SK-N-SH (cell line): ENCODE measurements around the gene COL5A1. TPM values are rescaled to one million over a fixed set of nuclear protein-coding genes. Genes with fewer than 3 reads are reported as not detected.

Experiments
- CTCF ChIA-PET: fragments of 300-600, 350-600 bp; formaldehyde crosslinking; extraction: SDS; loops from one replicate; lab custom pipeline; 2021; lab: Yijun Ruan, JAX
- POLR2A ChIA-PET: fragments of 350-600 bp; sonication (Branson Sonifier 250); formaldehyde crosslinking; extraction: SDS; loops from one replicate; lab custom pipeline; 2020; ENCODE audit warnings: antibody characterized with exemption, inconsistent platforms; lab: Yijun Ruan, JAX
- DNase-seq: peaks from one replicate; pipeline ENCODE4 v3.0.0; 2012
- H2AFZ ChIP-seq: fragments of 200-600 bp; sonication (generic); 2 replicates; pipeline ENCODE4 v1.8.1; 2016; ENCODE audit warnings: antibody characterized with exemption, mild to moderate bottlenecking, low read depth
- H3F3A ChIP-seq: fragments of 200-600 bp; sonication (generic); replicated peaks from 2 replicates; pipeline ENCODE3; 2016; ENCODE audit warnings: antibody characterized with exemption, mild to moderate bottlenecking; ENCODE audit not compliant: insufficient read depth
- H3K27ac ChIP-seq, 2 experiments: fragments of 200-500 bp in 1 of 2; fragments of 200-600 bp in 1 of 2; sonication (Bioruptor generic) in 1 of 2; sonication (generic), shearing (Covaris generic) in 1 of 2; 2 replicates each; pipeline versions ENCODE4 v1.5.1 to v1.6.1; 2014 to 2016; ENCODE audit warnings: low read depth in 2 of 2, inconsistent platforms in 1 of 2, low read length in 1 of 2, mild to moderate bottlenecking in 1 of 2, mixed read lengths in 1 of 2
- H3K27me3 ChIP-seq: fragments of 200-600 bp; sonication (generic), shearing (Covaris generic); 2 replicates; pipeline ENCODE4 v1.6.1; 2016; ENCODE audit warnings: mixed run types; ENCODE audit not compliant: insufficient read depth
- H3K36me3 ChIP-seq, 2 experiments: fragments of 200-500 bp in 1 of 2; fragments of 200-600 bp in 1 of 2; sonication (Bioruptor generic) in 1 of 2; sonication (generic) in 1 of 2; replicated peaks in 1 of 2; 2 replicates each; pipeline versions ENCODE3 to v1.5.1; 2014 to 2016; ENCODE audit warnings: low read length in 1 of 2, mild to moderate bottlenecking in 1 of 2; ENCODE audit not compliant: insufficient read depth in 2 of 2, control insufficient read depth in 1 of 2
- H3K4me1 ChIP-seq, 2 experiments: fragments of 200-500 bp in 1 of 2; fragments of 200-600 bp in 1 of 2; sonication (Bioruptor generic) in 1 of 2; sonication (generic), shearing (Covaris generic) in 1 of 2; 2 replicates each; pipeline versions ENCODE4 v1.5.1 to v1.6.1; 2014 to 2016; ENCODE audit warnings: low read depth in 1 of 2, low read length in 1 of 2, mixed run types in 1 of 2; ENCODE audit not compliant: insufficient read depth in 2 of 2, control insufficient read depth in 1 of 2
- H3K4me2 ChIP-seq: fragments of 200-600 bp; sonication (generic), shearing (Covaris generic); 2 replicates; pipeline ENCODE4 v1.6.1; 2017; ENCODE audit warnings: mixed run types
- H3K4me3 ChIP-seq, 2 experiments: fragments of 200-500 bp in 1 of 2; fragments of 200-600 bp in 1 of 2; sonication (Bioruptor generic) in 1 of 2; sonication (generic), shearing (Covaris generic) in 1 of 2; 2 replicates each; pipeline versions ENCODE4 v1.5.1 to v1.8.1; 2014 to 2016; ENCODE audit warnings: low read depth in 2 of 2, inconsistent platforms in 1 of 2, low read length in 1 of 2, mild to moderate bottlenecking in 1 of 2, mixed read lengths in 1 of 2, moderate library complexity in 1 of 2
- H3K79me2 ChIP-seq: fragments of 200-600 bp; sonication (generic); 2 replicates; pipeline ENCODE4 v1.8.1; 2017; ENCODE audit warnings: mild to moderate bottlenecking; ENCODE audit not compliant: insufficient read depth
- H3K9ac ChIP-seq: fragments of 200-600 bp; sonication (generic); 2 replicates; pipeline ENCODE4 v1.6.1; 2017; ENCODE audit warnings: mixed run types
- H3K9me2 ChIP-seq: fragments of 200-600 bp; sonication (generic); 2 replicates; pipeline ENCODE4 v1.6.1; 2017; ENCODE audit warnings: mixed run types
- H3K9me3 ChIP-seq: fragments of 200-600 bp; sonication (generic); 2 replicates; pipeline ENCODE4 v1.6.1; 2017; ENCODE audit warnings: mixed run types, mild to moderate bottlenecking, moderate library complexity
- H4K20me1 ChIP-seq: fragments of 200-600 bp; sonication (generic); 2 replicates; pipeline ENCODE4 v1.6.1; 2017; ENCODE audit warnings: mild to moderate bottlenecking, mixed run types; ENCODE audit not compliant: insufficient read depth
- CHD2 ChIP-seq: fragments of 150-350 bp; IDR thresholded peaks from 2 replicates; pipeline ENCODE4 v1.6.1; 2018; ENCODE audit warnings: low read length; ENCODE audit not compliant: partially characterized antibody
- CTCF ChIP-seq: fragments of 200-600 bp; sonication (generic); IDR thresholded peaks from 2 replicates; pipeline ENCODE4 v1.6.1; 2017; ENCODE audit warnings: antibody characterized with exemption, mild to moderate bottlenecking, moderate library complexity
- EP300 ChIP-seq, 2 experiments: IDR thresholded peaks; 2 replicates each; pipeline versions ENCODE4 v1.4.0 to v1.6.1; 2012; ENCODE audit warnings: borderline replicate concordance in 1 of 2, low read depth in 1 of 2, low read length in 1 of 2
- EZH2phosphoT487 ChIP-seq: fragments of 200-600 bp; sonication (generic); IDR thresholded peaks from 2 replicates; pipeline ENCODE4 v1.6.1; 2017; ENCODE audit warnings: low read depth, mixed run types, mild to moderate bottlenecking, antibody characterized with exemption, moderate library complexity, borderline replicate concordance
- FOSL2 ChIP-seq: IDR thresholded peaks from 2 replicates; pipeline ENCODE4 v1.4.0; 2012; ENCODE audit warnings: low read depth, mild to moderate bottlenecking, moderate library complexity, borderline replicate concordance
- FOXM1 ChIP-seq: IDR thresholded peaks from 2 replicates; pipeline ENCODE4 v1.4.0; 2012; ENCODE audit warnings: low read depth, mild to moderate bottlenecking
- GABPA ChIP-seq: IDR thresholded peaks from 2 replicates; pipeline ENCODE4 v1.4.0; 2012; ENCODE audit warnings: low read depth, mild to moderate bottlenecking
- JUND ChIP-seq: IDR thresholded peaks from 2 replicates; pipeline ENCODE4 v1.4.0; 2012
- PBX3 ChIP-seq: IDR thresholded peaks from 2 replicates; pipeline ENCODE4; 2012
- RCOR1 ChIP-seq: fragments of 150-350 bp; IDR thresholded peaks from 2 replicates; pipeline ENCODE4 v1.6.1; 2017; ENCODE audit warnings: antibody characterized with exemption, low read length
- RFX5 ChIP-seq: IDR thresholded peaks from 2 replicates; pipeline ENCODE4 v1.6.1; 2012; ENCODE audit warnings: mild to moderate bottlenecking, improper control_type of control experiment, low read length
- SMC3 ChIP-seq: IDR thresholded peaks from 2 replicates; pipeline ENCODE4 v1.6.1; 2012; ENCODE audit warnings: low read depth, low read length, improper control_type of control experiment
- TAF1 ChIP-seq: IDR thresholded peaks from 2 replicates; pipeline ENCODE4 v1.6.1; 2012; ENCODE audit warnings: low read depth, mild to moderate bottlenecking, low read length, moderate library complexity, borderline replicate concordance
- TCF12 ChIP-seq: IDR thresholded peaks from 2 replicates; pipeline ENCODE4 v1.4.0; 2012
- TEAD4 ChIP-seq: IDR thresholded peaks from 2 replicates; pipeline ENCODE4 v1.4.0; 2012; ENCODE audit warnings: mild to moderate bottlenecking, borderline replicate concordance; ENCODE audit not compliant: insufficient read depth
- YY1 ChIP-seq: IDR thresholded peaks from 2 replicates; pipeline ENCODE4 v1.4.0; 2012; ENCODE audit warnings: low read depth, mild to moderate bottlenecking
- ZBTB33 ChIP-seq: IDR thresholded peaks from 2 replicates; pipeline ENCODE4 v1.4.0; 2012; ENCODE audit warnings: low read depth, borderline replicate concordance
- WGBS: methylation state at CpG from one replicate; pipeline ENCODE4 v1.1.6; 2017; ENCODE audit warnings: low lambda C conversion rate; 5-methylcytosine and 5-hydroxymethylcytosine counted together
- polyA plus RNA-seq, 3 experiments: library from polyadenylated mRNA; depleted of rRNA; stranded (reverse); fragments of >200 nt; gene quantifications; 2 replicates each; pipeline ENCODE4 v1.2.3, GENCODE V29; 2012

Gene COL5A1
- polyA plus RNA-seq, 1 of the 3 experiments (the other 2 are of a cell fraction): 73.8 TPM

- CTCF ChIA-PET: no interaction called here
- Histone ChIP-seq H3K9ac (no peak overlapping the region), H3K4me2 (no peak overlapping the region), H3K79me2 (peaks cover 45% of the 10 kb centered on the region; the same call in 1 of the 2 replicates), H3K9me2 (no peaks in the 10 kb centered on the region), H3F3A (peaks cover 58% of the 10 kb centered on the region), H3K27me3 (no peaks in the 10 kb centered on the region), H3K9me3 (no peaks in the 10 kb centered on the region), H2AFZ (no peak overlapping the region), H3K4me3 (no peak overlapping the region), H3K27ac (no peak overlapping the region), H3K4me1 (no peaks in the 10 kb centered on the region), H3K36me3 (peaks cover 30 to 75% of the 10 kb centered on the region in 2 experiments), H4K20me1 (peaks cover 85% of the 10 kb centered on the region)
- 47% methylated on average over 1 of the region's 1 CpG for WGBS
- POLR2A ChIA-PET: no interaction called here
- no peak for DNase-seq
- TF ChIP-seq RCOR1: no peak
- TF ChIP-seq RFX5: no peak
- TF ChIP-seq YY1: no peak
- TF ChIP-seq PBX3: no peak
- no peak for TF ChIP-seq EZH2phosphoT487
Observed at GRCh38 chr9:134747951-134748489, 106.4 kb downstream of the COL5A1 start.

- Histone ChIP-seq H3K27ac (no peak overlapping the region), H3K9me2 (no peaks in the 10 kb centered on the region), H3K9me3 (no peaks in the 10 kb centered on the region), H3K27me3 (no peaks in the 10 kb centered on the region), H3K4me3 (no peak overlapping the region), H3F3A (peaks cover 56% of the 10 kb centered on the region), H3K36me3 (peaks cover 35 to 70% of the 10 kb centered on the region in 2 experiments), H2AFZ (no peak overlapping the region), H3K9ac (no peak overlapping the region), H3K4me1 (no peaks in the 10 kb centered on the region), H4K20me1 (peaks cover 83% of the 10 kb centered on the region), H3K4me2 (no peak overlapping the region), H3K79me2 (peaks cover 45% of the 10 kb centered on the region; the same call in 1 of the 2 replicates)
- no peak for DNase-seq
- ChIA-PET POLR2A (no interaction called here), CTCF (interaction anchor here (1.2 to 2.5 kb wide), 3 partner anchors 10 to 299 kb away, joined by 3 to 10 read pairs (median 4); no protein-coding TSS in a partner anchor)
- TF ChIP-seq JUND (no peak), CTCF (no peak), TAF1 (no peak), SMC3 (no peak), ZBTB33 (no peak), FOSL2 (no peak), YY1 (no peak), EP300 (IDR thresholded peaks at IDR 0.05; ENCODE audit: borderline replicate concordance in 1 of 2, low read depth in 1 of 2, low read length in 1 of 2) (no peak), CHD2 (no peak), RCOR1 (no peak), GABPA (no peak), FOXM1 (no peak), TCF12 (no peak), TEAD4 (no peak)
- 82% methylated on average over 8 of the region's 8 CpGs for WGBS
Observed at GRCh38 chr9:134748591-134748990, 107.0 kb downstream of the COL5A1 start.
